Sciatic nerve (tissue), 2 donors: ENCODE data around the gene CARD14. TPM values are rescaled to one million over a fixed set of nuclear protein-coding genes. Genes with fewer than 3 reads are reported as not detected.

Experiments used
- ATAC-seq: fragments of 200-7000 bp; cut with Tn5 transposase; one replicate; pipeline ENCODE4 v1.9.1; 2020; ENCODE audit warnings: mild to moderate bottlenecking, moderate library complexity
- DNase-seq: peaks from one replicate; pipeline ENCODE4 v3.0.0-alpha.2; 2020; ENCODE audit warnings: low spot score
- intact Hi-C: fragments of 100-400 bp; cut with DNase I; formaldehyde crosslinking; loops from one replicate; pipeline ENCODE4 v1.14.2; 2022
- total RNA-seq: library from RNA; stranded (reverse); fragmentation: NEBNext Ultra II Directional; extraction: Animal tissue kit (Norgen Biotek cat#: 25700); gene quantifications from one replicate; pipeline ENCODE4 v1.2.1, GENCODE V29; 2021
- donor health status: DM: no; HTN: no; CAD: no.
- donor health status: DM: no; HTN: no; CAD: no.

Gene CARD14
- 0.49 TPM for total RNA-seq

DNA sequence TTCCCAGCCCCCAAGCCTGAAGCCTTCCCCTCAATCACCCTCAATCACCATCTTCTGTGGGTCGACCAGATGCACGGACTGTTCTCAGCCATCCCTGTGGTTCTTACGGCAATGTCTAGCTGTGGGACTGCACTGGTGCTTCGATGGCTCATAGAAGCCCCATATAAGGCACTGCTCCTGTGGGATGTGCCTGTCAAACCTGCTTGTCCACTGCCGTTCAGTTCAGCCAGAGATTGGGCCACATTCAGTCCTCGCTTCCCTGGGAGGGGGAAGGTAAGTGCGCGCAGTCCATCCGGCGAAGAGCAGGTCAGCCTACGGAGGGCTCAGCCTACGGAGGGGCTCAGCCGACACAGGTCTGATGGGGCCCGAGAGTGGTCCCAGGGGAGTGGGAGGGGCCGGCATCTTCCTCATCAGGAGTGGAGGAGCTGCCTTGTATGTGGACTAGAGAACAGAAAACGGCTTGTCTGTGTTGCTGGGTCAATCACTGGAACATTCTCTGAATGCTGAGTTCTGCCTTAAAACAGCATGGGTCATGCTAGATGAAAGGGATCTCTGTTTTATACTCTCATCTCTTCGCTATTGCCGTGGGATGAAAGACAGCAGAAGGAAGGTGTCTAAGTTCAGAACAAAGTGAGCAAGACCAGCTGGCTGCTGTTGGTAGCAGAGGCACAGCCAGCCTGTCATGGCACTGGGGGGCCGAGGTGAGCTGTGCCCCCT is at the start of gene CARD14:
TSS of gene CARD14 (plus strand) at position 247 of the 717 bp plus-strand sequence. CDS start 11,409 bp downstream, outside the sequence.
- no peak for ATAC-seq
- no peak for DNase-seq
- intact Hi-C loops, result no loop called here

DNA sequence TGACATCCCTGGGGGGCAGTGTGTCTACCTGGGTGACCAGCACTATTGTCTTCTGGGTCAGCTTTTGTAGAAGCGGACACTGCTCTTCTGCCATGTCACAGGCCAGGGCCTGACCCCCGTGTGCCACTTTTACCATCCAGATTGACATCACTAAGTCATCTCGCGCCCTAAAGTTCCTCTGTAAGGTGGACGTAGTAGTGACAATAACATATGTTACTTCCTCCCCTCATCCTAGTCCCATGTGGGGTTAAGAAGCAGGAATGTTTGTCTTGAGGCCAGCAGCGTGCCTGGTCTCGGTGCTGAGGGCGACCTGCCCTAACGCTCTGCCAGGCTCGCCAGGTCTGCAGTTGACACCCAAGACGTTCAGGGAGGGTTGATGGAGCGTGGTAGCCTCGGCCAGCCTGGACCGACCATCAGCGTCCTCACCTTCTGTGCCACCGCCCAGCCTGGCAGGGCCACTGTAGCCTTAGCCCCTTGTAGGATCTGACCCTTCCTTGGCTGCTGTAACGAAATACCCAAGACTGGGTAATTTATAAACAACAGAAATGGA is 47.7 kb upstream of the CARD14 start:
- no peak for ATAC-seq

DNA sequence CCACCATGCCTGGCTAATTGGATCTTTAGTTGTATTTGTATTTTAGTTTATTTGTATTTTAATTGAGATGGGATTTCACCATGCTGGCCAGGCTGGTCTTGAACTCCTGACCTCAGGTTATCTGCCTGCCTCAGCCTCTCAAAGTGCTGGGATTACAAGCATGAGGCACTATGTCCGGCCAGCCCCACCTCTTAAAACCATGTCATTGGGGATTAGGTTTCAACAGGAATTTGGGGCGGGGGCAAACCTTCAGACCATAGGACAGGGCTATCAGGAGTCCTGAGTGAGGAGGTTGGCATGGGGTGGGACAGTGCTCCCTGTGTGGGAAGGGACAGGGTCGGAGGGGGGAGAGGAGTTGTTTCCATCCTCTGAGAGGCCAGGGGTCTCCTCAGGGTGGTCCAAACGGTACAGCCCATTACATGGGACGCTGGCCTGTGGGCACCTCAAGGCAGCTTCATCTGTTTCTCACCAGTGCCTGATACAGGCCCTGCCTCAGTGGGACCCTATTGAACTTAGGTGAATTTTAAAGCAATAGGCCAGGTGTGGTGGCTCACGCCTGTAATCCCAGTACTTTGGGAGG is 46.8 kb upstream of the CARD14 start:
- intact Hi-C loops, result no loop called here
- DNase-seq (peak; percentile 25), ATAC-seq (no peak)

More for the DNA sequence above, 47.7 kb upstream of the CARD14 start:
- peak; percentile 51 for DNase-seq
- intact Hi-C loops, result no loop called here

DNA sequence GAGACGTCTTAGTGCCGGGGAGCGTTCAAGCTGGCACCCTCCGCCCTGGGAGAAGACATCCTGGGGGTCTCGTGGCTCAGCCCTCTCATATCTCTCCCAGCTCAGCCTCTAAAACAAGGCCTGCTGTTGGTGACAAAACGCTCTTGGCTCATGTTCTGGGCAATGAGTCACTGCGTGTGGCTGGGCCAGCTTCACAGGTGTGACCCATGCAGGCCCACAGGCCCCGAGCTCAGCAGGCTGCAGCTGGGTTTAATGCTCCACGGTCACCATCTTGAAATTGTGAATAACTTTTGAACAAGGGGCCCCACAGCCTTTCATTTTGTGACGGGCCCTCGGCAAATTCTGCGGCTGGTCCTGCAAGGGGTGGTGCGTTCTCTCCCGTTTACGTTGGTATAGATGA is 46.0 kb upstream of the CARD14 start:
- ATAC-seq (no peak), DNase-seq (peak; percentile 45)
- intact Hi-C loops, result no loop called here

DNA sequence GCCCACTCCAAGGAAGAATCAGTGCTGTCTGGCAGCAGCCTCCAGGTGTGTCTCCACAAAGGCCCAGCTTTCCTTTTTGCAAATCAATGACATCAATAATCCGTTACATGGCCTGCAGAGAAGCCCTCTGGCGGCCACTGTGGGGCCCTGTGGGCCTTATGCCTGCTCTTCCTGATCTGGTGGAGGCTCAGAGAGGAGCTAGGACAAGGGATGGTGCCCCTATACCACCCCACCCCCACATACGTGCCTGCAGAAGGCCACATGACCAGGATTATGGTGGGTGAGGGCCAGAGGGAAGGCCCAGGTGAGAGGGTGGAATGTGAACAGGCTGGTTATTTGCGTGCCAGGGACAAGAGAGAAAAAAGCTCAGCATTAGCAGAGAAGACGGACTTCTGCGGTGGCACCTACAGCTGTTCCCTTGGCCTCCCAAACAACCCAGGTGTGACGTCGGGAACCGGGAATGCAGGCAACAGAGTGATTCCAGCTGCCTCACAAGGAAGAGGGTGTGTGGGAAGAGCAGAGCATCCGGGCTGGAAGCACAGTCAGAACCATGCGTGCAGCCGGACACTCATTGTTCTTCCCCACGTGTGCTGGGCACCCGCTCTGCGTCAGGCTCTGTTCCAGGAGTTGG is 45.4 kb upstream of the CARD14 start:
- peak; percentile 8 for ATAC-seq
- intact Hi-C loops, result no loop called here
- peak; percentile 52 for DNase-seq

DNA sequence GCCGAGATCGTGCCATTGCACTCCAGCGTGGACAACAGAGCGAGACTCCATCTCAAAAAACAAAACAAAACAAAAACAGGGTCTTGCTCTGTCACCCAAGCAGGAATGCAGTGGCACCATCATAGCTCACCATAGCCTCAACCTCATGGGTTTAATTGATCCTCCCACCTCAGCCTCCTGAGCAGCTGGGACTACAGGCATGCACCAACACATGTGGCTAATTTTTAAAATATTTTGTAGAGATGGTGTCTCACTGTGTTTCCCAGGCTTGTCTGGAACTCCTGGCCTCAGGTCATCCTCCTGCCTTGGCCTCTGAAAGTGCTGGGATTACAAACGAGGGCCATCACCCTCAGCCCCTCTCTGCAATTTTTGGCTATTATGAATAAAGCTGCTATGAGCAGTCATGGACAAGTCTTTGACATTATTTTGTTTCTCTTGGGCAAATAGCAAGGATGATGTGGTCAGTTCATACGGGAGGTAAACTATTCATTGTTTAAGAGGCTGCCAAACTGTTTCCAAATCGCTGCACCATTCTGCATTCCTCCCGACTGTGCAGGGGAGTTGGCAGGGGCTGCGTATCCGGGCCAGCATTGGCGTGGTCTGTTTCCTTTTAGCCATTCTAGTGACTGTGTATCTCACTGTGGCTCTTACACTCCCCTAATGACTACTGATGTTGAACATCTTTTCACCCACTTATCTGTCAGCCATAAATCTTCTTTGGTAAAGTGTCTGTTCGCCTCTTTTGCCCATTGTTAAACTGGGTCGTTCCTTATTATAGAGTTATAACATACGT is 44.0 kb upstream of the CARD14 start:
- intact Hi-C loops, result no loop called here
- ATAC-seq, result peak; percentile 79
- DNase-seq, result no peak

DNA sequence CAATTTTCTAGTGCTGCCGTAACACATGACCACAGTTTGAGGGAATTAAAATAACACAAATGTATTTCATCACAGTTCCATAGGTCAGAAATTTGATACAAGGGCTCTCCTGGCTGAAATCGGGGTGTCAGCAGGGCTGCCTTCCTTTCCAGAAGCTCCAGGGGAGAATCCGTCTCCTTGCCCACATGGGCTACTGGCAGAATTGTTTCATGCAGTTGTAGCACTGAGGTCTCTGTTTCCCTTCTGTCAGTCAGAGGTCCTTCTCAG is 43.4 kb upstream of the CARD14 start:
- intact Hi-C loops, result no loop called here
- DNase-seq (no peak), ATAC-seq (peak; percentile 19)

DNA sequence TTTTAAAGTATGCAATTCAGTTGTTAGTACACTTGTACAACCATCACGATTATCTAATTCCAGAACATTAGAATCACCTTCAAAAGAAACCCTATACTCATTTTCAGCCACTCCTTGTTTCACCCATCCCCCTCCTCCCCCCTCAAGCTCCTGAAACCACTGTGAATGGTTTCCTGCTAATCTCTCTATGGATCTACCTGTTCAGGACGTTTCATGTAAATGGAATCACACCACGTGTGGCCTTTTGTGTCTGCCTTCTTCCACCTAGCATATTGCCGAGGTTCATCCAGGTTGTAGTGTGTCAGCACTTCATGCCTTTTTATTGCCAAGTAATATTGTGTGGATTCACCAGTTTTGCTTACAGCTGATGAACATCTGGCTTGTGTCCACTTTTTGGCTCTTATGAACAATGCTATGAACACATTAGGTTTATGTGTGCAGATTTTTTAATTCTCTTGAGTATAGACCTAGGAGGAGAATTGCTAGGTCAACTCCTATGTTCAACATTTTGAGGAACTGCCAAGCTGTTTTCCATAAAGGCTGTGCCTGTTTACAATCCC is 40.7 kb upstream of the CARD14 start:
- DNase-seq, result no peak
- no peak for ATAC-seq
- intact Hi-C loops, result no loop called here

DNA sequence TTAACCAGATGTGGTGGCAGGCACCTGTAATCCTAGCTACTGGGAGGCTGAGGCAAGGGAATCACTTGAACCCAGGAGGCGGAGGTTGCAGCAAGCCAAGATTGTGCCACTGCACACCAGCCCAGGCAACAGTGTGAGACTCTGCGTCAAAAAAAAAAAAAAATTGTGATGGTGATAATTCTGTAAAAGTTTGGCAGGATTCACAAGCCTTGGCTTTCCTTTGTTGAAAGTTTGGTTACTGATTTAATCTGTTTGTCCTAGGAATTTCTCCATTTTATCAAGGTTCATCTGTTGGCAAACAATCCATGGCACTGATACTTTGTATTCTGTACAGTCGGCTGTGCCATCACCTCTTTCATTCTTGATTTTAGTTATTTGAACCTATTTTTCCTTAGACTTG is 38.8 kb upstream of the CARD14 start:
- intact Hi-C loops, result no loop called here
- no peak for ATAC-seq
- peak; percentile 17 for DNase-seq

DNA sequence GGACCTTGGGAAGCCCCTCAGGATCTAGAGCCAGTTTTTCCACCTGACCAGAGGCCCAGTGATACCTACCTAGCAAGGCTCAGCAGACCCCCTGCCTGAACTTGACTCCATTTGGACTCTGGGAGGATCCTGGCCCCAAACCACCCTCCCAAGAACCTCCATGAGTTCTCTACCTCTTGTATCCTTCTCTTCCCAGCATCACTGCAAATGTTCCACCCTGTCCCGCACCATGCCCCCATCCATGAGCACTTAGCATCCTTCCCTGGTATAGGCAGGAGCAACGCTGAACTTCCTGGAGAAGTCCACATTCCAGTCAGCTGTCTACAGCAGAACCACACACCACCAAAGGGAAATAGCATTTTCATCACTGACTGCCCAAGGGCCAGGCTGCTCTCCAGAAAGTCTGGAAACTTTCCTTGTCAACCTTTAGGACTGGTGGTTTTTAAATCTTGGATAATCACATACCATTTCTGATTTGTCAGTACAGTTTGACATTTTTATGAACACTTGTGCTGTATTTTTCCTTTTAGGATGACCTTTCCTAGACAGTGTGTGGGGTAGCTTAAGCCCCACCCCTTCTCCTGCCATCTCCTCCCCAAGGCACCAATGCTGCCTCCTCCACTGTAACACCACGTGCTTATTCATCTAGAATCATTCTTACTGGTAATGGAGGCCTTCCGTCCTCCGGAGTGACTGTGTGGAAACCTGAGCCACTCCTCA is 36.8 kb upstream of the CARD14 start:
- intact Hi-C loops, result no loop called here
- DNase-seq (no peak), ATAC-seq (peak; percentile 30)

DNA sequence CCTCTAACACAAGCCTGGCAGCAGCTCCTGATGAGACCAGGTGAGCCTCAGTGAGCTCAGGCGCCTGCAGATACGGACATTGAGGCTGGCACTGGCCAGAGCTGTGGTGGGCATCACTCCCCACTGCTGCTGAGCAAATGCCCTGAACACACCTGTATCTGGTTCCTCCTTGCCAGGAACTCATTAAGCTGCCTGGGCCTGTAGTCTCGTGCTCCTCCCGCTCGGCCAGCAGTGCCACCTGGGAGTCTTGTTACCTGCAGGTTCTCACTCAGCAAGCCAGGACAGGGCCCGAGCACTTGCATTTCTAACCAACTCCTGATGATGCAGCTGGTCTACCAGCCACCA is 36.2 kb upstream of the CARD14 start:
- intact Hi-C loops, result no loop called here
- ATAC-seq (peak; percentile 17), DNase-seq (no peak)

DNA sequence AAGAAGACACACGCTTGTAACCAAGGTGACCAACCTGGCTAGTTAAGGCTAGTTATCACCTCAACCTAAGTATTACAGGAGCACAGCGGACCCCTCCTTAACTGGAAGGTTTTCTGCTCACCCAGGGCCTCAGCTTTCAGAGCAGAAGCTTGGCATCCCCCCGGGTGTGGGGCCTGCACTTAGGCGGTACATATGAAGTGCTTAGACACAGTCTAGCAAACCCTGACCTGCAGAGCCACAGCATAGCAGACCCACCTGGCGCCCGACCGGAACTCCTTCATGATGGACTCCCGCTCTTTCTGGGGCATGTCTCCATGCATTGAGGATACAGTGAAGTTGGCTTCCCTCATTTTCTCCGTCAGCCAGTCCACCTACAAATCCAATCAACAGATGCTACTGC is 32.7 kb upstream of the CARD14 start:
- ATAC-seq, result no peak
- intact Hi-C loops, result no loop called here
- DNase-seq, result no peak

DNA sequence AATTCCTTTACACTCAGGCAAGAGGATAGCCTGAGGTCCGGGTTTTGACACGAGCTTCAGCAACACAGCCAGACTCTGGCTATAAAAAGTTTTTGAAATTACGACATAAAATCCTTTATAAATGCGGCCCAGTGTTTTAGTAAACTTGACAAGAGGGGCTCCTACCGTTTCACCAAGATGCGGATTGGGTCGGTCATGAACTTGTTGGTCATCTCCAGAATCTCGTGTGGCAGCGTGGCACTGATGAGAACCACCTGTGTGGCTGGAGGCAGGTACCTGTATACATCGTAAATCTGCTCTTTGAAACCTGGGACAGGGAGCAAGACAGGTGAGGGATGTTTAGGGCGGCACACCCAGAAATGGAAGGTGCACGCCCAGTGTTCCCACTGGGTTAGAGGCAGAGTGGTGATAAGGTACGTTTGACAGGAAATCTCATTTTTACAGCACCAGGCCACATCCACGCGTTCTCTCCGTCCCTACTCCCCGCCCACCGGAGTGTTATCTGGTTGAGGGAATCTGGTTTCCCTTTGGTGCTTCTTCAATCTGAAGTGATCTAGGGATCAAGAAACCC is 30.9 kb upstream of the CARD14 start:
- ATAC-seq (no peak), DNase-seq (no peak)
- intact Hi-C loops, result no loop called here

DNA sequence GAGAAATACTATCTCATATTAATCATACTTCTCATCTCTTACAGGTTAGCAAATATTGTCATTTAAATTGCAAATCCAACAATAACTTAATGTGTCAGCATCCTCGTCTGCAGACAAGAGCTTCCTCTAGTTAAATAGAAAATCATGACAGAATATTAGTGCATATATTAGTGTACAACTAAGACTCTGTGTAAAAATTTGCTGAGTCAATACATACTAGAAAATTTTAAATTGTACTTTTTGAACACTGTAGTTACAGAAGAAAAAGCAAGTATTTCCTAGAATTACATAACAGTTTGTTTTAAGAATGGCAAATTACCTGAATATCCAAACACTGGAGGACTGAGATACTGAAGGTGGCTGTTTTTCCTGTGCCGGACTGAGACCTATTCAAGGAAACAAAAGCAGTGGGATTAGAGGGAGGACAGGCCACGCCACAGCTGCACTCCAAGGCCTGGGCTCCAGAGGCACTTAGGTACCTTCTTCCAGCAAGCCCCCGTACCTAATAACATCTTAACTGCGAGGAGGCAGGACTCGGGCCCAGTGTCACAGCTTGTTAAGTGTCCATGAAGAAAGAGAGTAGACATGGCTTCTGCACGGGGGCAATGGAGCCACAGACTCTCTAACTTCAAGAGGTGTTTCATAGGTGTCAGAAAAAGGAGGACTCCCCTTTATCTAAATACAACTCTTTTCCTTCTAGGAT is 28.2 kb upstream of the CARD14 start:
- DNase-seq (peak; percentile 27), ATAC-seq (no peak)
- intact Hi-C loops, result no loop called here

DNA sequence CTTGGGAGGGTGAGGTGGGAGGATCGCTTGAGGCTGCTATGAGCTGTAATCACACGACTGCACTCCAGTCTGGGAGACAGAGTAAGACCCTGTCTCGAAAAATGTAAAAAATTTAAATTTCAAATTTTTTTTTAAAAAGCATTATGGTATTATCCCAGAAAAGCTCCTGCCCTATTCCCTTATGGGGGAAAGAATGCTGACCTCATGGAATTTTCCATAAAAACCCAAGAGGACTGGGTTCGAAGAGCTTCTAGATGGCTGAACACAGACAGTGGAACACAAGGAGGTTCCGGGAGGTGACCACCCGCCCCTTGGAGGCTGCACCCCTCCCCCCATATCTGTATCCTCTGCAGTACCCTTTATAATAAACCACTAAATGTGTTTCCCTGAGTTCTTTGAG is 26.9 kb upstream of the CARD14 start:
- ATAC-seq (no peak), DNase-seq (peak; percentile 15)
- intact Hi-C loops, result no loop called here

DNA sequence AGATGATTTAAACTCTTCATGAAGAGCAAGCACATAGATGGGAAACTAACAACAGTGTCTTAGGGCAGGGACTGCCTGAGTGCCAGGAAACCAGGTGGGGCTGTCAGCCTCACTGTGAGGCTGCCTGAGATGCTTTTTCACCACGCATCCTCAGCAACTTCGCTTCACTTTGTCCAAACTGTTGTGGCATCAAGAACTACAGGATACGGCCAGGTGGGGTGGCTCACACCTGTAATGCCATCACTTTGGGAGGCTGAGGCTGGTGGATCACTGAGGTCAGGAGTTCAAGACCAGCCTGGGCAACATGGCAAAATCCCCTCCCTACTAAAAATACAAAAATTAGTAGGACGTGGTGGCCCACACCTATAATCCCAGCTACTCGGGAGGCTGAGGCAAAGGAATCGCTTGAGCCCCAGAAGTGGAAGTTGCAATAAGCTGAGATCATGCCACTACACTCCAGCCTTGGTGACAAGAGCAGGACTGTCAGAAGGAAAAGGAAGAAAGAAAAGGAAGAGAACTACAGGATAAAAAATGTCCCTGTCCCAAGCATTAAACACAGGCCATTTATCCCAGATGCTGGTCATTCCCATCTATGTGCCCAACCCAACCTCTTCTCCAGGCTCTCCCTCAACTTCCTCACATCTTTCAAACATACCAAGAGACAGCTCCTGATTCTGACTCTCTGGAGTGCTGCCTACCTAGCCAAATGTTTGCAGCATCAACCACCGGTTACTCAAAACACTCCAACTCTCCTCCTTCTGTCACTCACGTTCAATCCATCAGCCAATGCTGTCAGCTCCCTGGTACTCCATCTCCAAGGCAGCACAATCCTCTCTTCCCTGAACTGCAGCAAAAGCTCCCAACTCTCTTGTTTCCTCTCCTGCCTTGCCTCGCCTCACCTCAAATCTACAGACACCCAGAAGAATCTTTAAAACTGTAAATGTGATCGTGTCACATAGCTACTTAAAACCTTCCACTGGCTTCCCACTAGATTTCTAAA is 24.5 kb upstream of the CARD14 start:
- no peak for ATAC-seq
- peak; percentile 30 for DNase-seq
- intact Hi-C loops, result no loop called here
